ENCODE measurements around the gene BPIFB1. TPM values are rescaled to one million over a fixed set of nuclear protein-coding genes. Genes with fewer than 3 reads are reported as not detected.

BPIFB1 gene
- total RNA-seq, 2 donors from 2014 or later = 0.24 to 0.26 TPM

- no peak for TF ChIP-seq CTCF (conservative IDR thresholded peaks at IDR 0.05)
- no peak overlapping the region for H3K4me3 Mint-ChIP-seq
- Histone ChIP-seq H3K9ac (ENCODE audit: extremely low read depth, low read length, poor library complexity, severe bottlenecking) (no peak overlapping the region), H3K27me3 (ENCODE audit: control insufficient read depth, insufficient read depth, low read length, poor library complexity, severe bottlenecking) (no peaks in the 10 kb centered on the region), H3K27ac (ENCODE audit: low read depth, low read length) (no peak overlapping the region), H3K4me1 (ENCODE audit: control insufficient read depth, insufficient read depth, low read length) (no peaks in the 10 kb centered on the region), H3K9me3 (ENCODE audit: control insufficient read depth, low read length) (no peaks in the 10 kb centered on the region), H3K4me3 (ENCODE audit: low read length) (no peak overlapping the region), H3K36me3 (ENCODE audit: control insufficient read depth, insufficient read depth, low read length) (no peaks in the 10 kb centered on the region)
- DNase-seq = no peak
- 67 to 79% methylated on average over 1 to 2 of the region's 2 CpGs for WGBS, 2 experiments (ENCODE audit: insufficient coverage in 1 of 2, insufficient read length in 1 of 2)
- no peaks in the 10 kb centered on the region for H3K27me3 Mint-ChIP-seq (ENCODE audit: insufficient read depth)
- no peaks in the 10 kb centered on the region for H3K36me3 Mint-ChIP-seq (ENCODE audit: low read depth)
- H3K27ac Mint-ChIP-seq = no peak overlapping the region
- no peaks in the 10 kb centered on the region for H3K4me1 Mint-ChIP-seq
- H3K9me3 Mint-ChIP-seq = no peaks in the 10 kb centered on the region
Observed at GRCh38 chr20:33306807-33307206, 23.8 kb downstream of the BPIFB1 start.

GRCh38 chr20:33308668-33309067, 25.7 kb downstream of the BPIFB1 start:
- no peak overlapping the region for H3K27ac ChIP-seq (ENCODE audit: low read depth, low read length)
- Mint-ChIP-seq H3K36me3 (ENCODE audit: low read depth) (no peaks in the 10 kb centered on the region), H3K27ac (no peak overlapping the region), H3K4me3 (no peak overlapping the region), H3K27me3 (ENCODE audit: insufficient read depth) (no peaks in the 10 kb centered on the region), H3K9me3 (no peaks in the 10 kb centered on the region), H3K4me1 (no peaks in the 10 kb centered on the region)
- no peak overlapping the region for H3K9ac ChIP-seq (ENCODE audit: extremely low read depth, low read length, poor library complexity, severe bottlenecking)
- no peak for TF ChIP-seq CTCF (conservative IDR thresholded peaks at IDR 0.05)
- 91 to 95% methylated on average over 2 of the region's 2 CpGs for WGBS, 2 experiments (ENCODE audit: insufficient coverage in 1 of 2, insufficient read length in 1 of 2)
- no peaks in the 10 kb centered on the region for H3K4me1 ChIP-seq (ENCODE audit: control insufficient read depth, insufficient read depth, low read length)
- DNase-seq = no peak
- no peak overlapping the region for H3K4me3 ChIP-seq (ENCODE audit: low read length)
- H3K36me3 ChIP-seq (ENCODE audit: control insufficient read depth, insufficient read depth, low read length) = no peaks in the 10 kb centered on the region
- H3K27me3 ChIP-seq (ENCODE audit: control insufficient read depth, insufficient read depth, low read length, poor library complexity, severe bottlenecking) = no peaks in the 10 kb centered on the region
- H3K9me3 ChIP-seq (ENCODE audit: control insufficient read depth, low read length) = no peaks in the 10 kb centered on the region

- H3K4me1 Mint-ChIP-seq = no peaks in the 10 kb centered on the region
- no peaks in the 10 kb centered on the region for H3K9me3 ChIP-seq (ENCODE audit: control insufficient read depth, low read length)
- H3K27me3 ChIP-seq (ENCODE audit: control insufficient read depth, insufficient read depth, low read length, poor library complexity, severe bottlenecking) = no peaks in the 10 kb centered on the region
- H3K9me3 Mint-ChIP-seq = no peaks in the 10 kb centered on the region
- no peak overlapping the region for H3K27ac ChIP-seq (ENCODE audit: low read depth, low read length)
- H3K4me1 ChIP-seq (ENCODE audit: control insufficient read depth, insufficient read depth, low read length) = no peaks in the 10 kb centered on the region
- no peak for DNase-seq
- H3K4me3 ChIP-seq (ENCODE audit: low read length) = no peak overlapping the region
- WGBS, 2 experiments (ENCODE audit: insufficient coverage in 1 of 2, insufficient read length in 1 of 2) = 44 to 88% methylated on average over 2 of the region's 2 CpGs
- no peaks in the 10 kb centered on the region for H3K36me3 ChIP-seq (ENCODE audit: control insufficient read depth, insufficient read depth, low read length)
- TF ChIP-seq CTCF (conservative IDR thresholded peaks at IDR 0.05) = no peak
- no peaks in the 10 kb centered on the region for H3K27me3 Mint-ChIP-seq (ENCODE audit: insufficient read depth)
- H3K36me3 Mint-ChIP-seq (ENCODE audit: low read depth) = no peaks in the 10 kb centered on the region
- no peak overlapping the region for H3K27ac Mint-ChIP-seq
- H3K4me3 Mint-ChIP-seq = no peak overlapping the region
- no peak overlapping the region for H3K9ac ChIP-seq (ENCODE audit: extremely low read depth, low read length, poor library complexity, severe bottlenecking)
Observed at GRCh38 chr20:33309631-33310030, 26.6 kb downstream of the BPIFB1 start.
